CD14-positive monocyte (primary cell): ENCODE measurements around the gene WSB1. TPM values are rescaled to one million over a fixed set of nuclear protein-coding genes. Genes with fewer than 3 reads are reported as not detected.

ENCODE experiments used
- DNase-seq, 3 donors: peaks; one replicate each; pipeline ENCODE4 v3.0.0-alpha.2; 2011 to 2022
- H2AFZ ChIP-seq: 2 replicates; pipeline ENCODE4 v1.6.0; 2012; ENCODE audit warnings: mild to moderate bottlenecking, low read depth, low read length, inconsistent platforms; ENCODE audit not compliant: insufficient read depth, poor library complexity, severe bottlenecking
- H3K27ac ChIP-seq, 2 donors: 1 replicate in 1 of 2; 2 replicates in 1 of 2; pipeline ENCODE4 v1.5.1; 2012 to 2013; ENCODE audit warnings: low read length in 2 of 2, control low read depth in 1 of 2, inconsistent platforms in 1 of 2, low read depth in 1 of 2, mild to moderate bottlenecking in 1 of 2
- H3K27me3 ChIP-seq, 2 donors: one replicate each; pipeline versions ENCODE4 v1.6.0 to v1.6.1; 2011 to 2013; ENCODE audit warnings: low read length in 2 of 2; ENCODE audit not compliant: control insufficient read depth in 2 of 2, insufficient read depth in 2 of 2
- H3K36me3 ChIP-seq, 2 donors: replicated peaks in 1 of 2; 1 replicate in 1 of 2; 2 replicates in 1 of 2; pipeline versions ENCODE4 v1.5.1 to v1.6.1; 2012 to 2013; ENCODE audit warnings: low read length in 2 of 2, control low read depth in 1 of 2, inconsistent platforms in 1 of 2, mild to moderate bottlenecking in 1 of 2; ENCODE audit not compliant: insufficient read depth in 2 of 2, control insufficient read depth in 1 of 2
- H3K4me1 ChIP-seq, 2 donors: 1 replicate in 1 of 2; 2 replicates in 1 of 2; pipeline versions ENCODE4 v1.5.1 to v1.6.1; 2012 to 2013; ENCODE audit warnings: low read length in 2 of 2, control low read depth in 1 of 2, inconsistent platforms in 1 of 2, mild to moderate bottlenecking in 1 of 2, moderate library complexity in 1 of 2; ENCODE audit not compliant: insufficient read depth in 2 of 2, control insufficient read depth in 1 of 2
- H3K4me2 ChIP-seq: replicated peaks from 2 replicates; pipeline ENCODE3; 2012; ENCODE audit warnings: low read length, moderate library complexity, mild to moderate bottlenecking; ENCODE audit not compliant: poor library complexity, severe bottlenecking; ENCODE audit errors: extremely low read depth
- H3K4me3 ChIP-seq, 3 experiments: fragments of 200-600 bp in 1 of 3; sonication (generic) in 1 of 3; replicated peaks in 1 of 3; 1 replicate in 2 of 3; 2 replicates in 1 of 3; pipeline ENCODE4 v1.5.1; 2011 to 2013; ENCODE audit warnings: low read length in 3 of 3, mild to moderate bottlenecking in 3 of 3, control low read depth in 2 of 3, low read depth in 2 of 3, inconsistent platforms in 1 of 3, moderate library complexity in 1 of 3
- H3K79me2 ChIP-seq: 2 replicates; pipeline ENCODE4 v1.6.0; 2012; ENCODE audit warnings: mild to moderate bottlenecking, control low read depth, inconsistent platforms, low read length, moderate library complexity; ENCODE audit not compliant: insufficient read depth
- H3K9ac ChIP-seq: 2 replicates; pipeline ENCODE4 v1.6.0; 2017; ENCODE audit warnings: low read length, mild to moderate bottlenecking; ENCODE audit not compliant: insufficient read depth, poor library complexity, severe bottlenecking
- H3K9me3 ChIP-seq, 2 donors: replicated peaks in 1 of 2; 1 replicate in 1 of 2; 2 replicates in 1 of 2; pipeline versions ENCODE4 v1.5.1 to v1.6.1; 2012 to 2013; ENCODE audit warnings: low read length in 2 of 2, control low read depth in 1 of 2; ENCODE audit not compliant: control insufficient read depth in 1 of 2, insufficient read depth in 1 of 2
- H4K20me1 ChIP-seq: 2 replicates; pipeline ENCODE4 v1.6.0; 2012; ENCODE audit warnings: mild to moderate bottlenecking, low read length, control low read depth, moderate library complexity; ENCODE audit not compliant: insufficient read depth
- H3K27ac Mint-ChIP-seq, 7 donors: one replicate each; pipeline ENCODE4 v1.8.0; 2020; ENCODE audit warnings: mild to moderate bottlenecking in 7 of 7, mixed read lengths in 7 of 7, moderate library complexity in 6 of 7, inconsistent platforms in 2 of 7
- H3K27me3 Mint-ChIP-seq, 3 donors: one replicate each; pipeline ENCODE4 v1.8.0; 2021 to 2022; ENCODE audit warnings: low read depth in 3 of 3, mild to moderate bottlenecking in 3 of 3, mixed read lengths in 3 of 3, moderate library complexity in 3 of 3, inconsistent platforms in 1 of 3
- H3K36me3 Mint-ChIP-seq, 2 donors: one replicate each; pipeline ENCODE4 v1.8.0; 2020; ENCODE audit warnings: mixed read lengths in 2 of 2, inconsistent platforms in 1 of 2, mild to moderate bottlenecking in 1 of 2
- H3K4me1 Mint-ChIP-seq: one replicate; pipeline ENCODE4 v1.8.0; 2020; ENCODE audit warnings: mild to moderate bottlenecking, mixed read lengths
- H3K4me3 Mint-ChIP-seq, 2 donors: one replicate each; pipeline ENCODE4 v1.8.0; 2020; ENCODE audit warnings: mild to moderate bottlenecking in 2 of 2, mixed read lengths in 2 of 2, moderate library complexity in 1 of 2
- H3K9me3 Mint-ChIP-seq, 7 donors: one replicate each; pipeline ENCODE4 v1.8.0; 2020 to 2022; ENCODE audit warnings: mixed read lengths in 7 of 7, mild to moderate bottlenecking in 6 of 7, moderate library complexity in 6 of 7, inconsistent platforms in 2 of 7
- CTCF ChIP-seq: fragments of 200-600 bp; IDR thresholded peaks from one replicate; pipeline ENCODE4 v1.8.0; 2022; ENCODE audit warnings: antibody characterized with exemption, mild to moderate bottlenecking
- WGBS: methylation state at CpG from one replicate; pipeline ENCODE4 v1.1.5; 2013; ENCODE audit warnings: missing lambda C conversion rate; ENCODE audit not compliant: insufficient coverage; 5-methylcytosine and 5-hydroxymethylcytosine counted together
- intact Hi-C, 2 donors: fragments of 100-400 bp; cut with micrococcal nuclease; formaldehyde crosslinking; loops; one replicate each; pipeline versions ENCODE4 v1.15.0 to v1.15.1; 2023
- polyA plus RNA-seq, 3 donors: library from polyadenylated mRNA; depleted of rRNA in 1 of 3; unstranded in 2 of 3; stranded (reverse) in 1 of 3; fragments of 300-500 nt in 2 of 3; fragments of >200 nt in 1 of 3; fragmentation: Illumina TruSeq in 2 of 3; gene quantifications; 1 replicate in 2 of 3; 2 replicates in 1 of 3; pipeline ENCODE4 v1.2.3, GENCODE V29; 2012 to 2021

Gene WSB1
- polyA plus RNA-seq, 3 donors = 220 to 368 (median 296) TPM

DNA sequence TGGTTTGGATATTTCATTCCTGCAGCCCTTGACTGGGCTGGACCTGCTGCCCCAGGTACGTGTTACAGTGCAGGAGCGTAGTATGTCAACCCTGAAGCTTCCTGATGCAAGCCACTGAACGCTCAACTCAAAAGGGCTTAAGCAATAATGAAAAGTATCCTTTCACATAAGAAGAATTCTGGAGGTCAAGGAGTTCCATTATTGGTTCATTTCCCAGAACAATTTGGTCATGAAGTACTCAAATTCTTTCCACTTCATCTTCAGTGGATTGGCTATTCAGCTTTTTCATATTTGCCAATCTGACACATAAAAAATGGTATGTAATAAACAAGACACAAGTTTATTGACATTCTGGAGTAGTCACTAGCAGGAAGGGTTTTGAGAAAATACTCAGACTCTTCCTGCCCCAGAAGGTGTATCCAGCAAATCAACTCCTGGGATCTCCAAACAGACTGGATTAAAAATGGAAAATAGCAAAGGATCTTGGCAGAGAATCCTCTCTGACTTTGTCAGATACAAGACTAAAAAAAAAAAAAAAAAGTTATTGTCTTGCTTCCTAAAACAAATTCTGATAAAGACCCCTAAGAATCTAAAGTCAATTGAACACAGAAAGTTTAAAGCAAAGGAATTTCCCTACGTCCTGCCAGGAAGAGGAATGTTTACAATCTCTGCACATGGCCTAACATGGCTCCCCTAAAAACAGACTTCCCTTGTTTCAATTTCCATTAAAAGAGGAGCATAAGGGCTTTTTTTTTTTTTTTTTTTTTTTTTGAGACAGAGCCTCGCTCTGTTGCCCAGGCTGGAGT is 37.5 kb upstream of the WSB1 start:
- TF ChIP-seq CTCF = no peak
- intact Hi-C loops = no loop called here
- Mint-ChIP-seq H3K27ac (peak overlapping the region in 1 of 7 donors; percentile 45), H3K9me3 (peaks cover 0 to 5% (median 0%) of the 10 kb centered on the region in 7 donors), H3K4me3 (no peak overlapping the region), H3K4me1 (peaks cover 5% of the 10 kb centered on the region), H3K27me3 (peaks cover 0 to 2% (median 2%) of the 10 kb centered on the region in 3 donors), H3K36me3 (no peaks in the 10 kb centered on the region)
- no peak for DNase-seq
- no peaks in the 10 kb centered on the region for H4K20me1 ChIP-seq
- H3K27me3 ChIP-seq = no peaks in the 10 kb centered on the region
- H3K4me3 ChIP-seq = no peak overlapping the region
- H3K27ac ChIP-seq = no peak overlapping the region
- H2AFZ ChIP-seq = no peak overlapping the region
- WGBS = 86% methylated on average over 4 of the region's 5 CpGs
- H3K36me3 ChIP-seq = no peaks in the 10 kb centered on the region
- H3K4me2 ChIP-seq = no peak overlapping the region
- H3K4me1 ChIP-seq = no peaks in the 10 kb centered on the region
- no peak overlapping the region for H3K9ac ChIP-seq
- H3K9me3 ChIP-seq = no peaks in the 10 kb centered on the region
- no peaks in the 10 kb centered on the region for H3K79me2 ChIP-seq

GRCh38 chr17:27257031-27257357 is 36.9 kb upstream of the WSB1 start:
- Histone ChIP-seq H3K9ac (no peak overlapping the region), H3K27ac (no peak overlapping the region), H3K79me2 (no peaks in the 10 kb centered on the region), H4K20me1 (no peaks in the 10 kb centered on the region), H3K9me3 (no peaks in the 10 kb centered on the region), H3K36me3 (no peaks in the 10 kb centered on the region), H2AFZ (no peak overlapping the region), H3K4me2 (no peak overlapping the region), H3K4me3 (no peak overlapping the region), H3K4me1 (no peaks in the 10 kb centered on the region), H3K27me3 (no peaks in the 10 kb centered on the region)
- 100% methylated on average over 2 of the region's 4 CpGs for WGBS
- TF ChIP-seq CTCF = no peak
- Mint-ChIP-seq H3K4me3 (no peak overlapping the region), H3K36me3 (no peaks in the 10 kb centered on the region), H3K4me1 (peaks cover 9% of the 10 kb centered on the region), H3K9me3 (peaks cover 0 to 5% (median 2%) of the 10 kb centered on the region in 7 donors), H3K27ac (no peak overlapping the region), H3K27me3 (peaks cover 0 to 2% (median 2%) of the 10 kb centered on the region in 3 donors)
- no peak for DNase-seq
- intact Hi-C loops = no loop called here
